PC-3 (cell line): ENCODE data around the gene VPS9D1. TPM values are rescaled to one million over a fixed set of nuclear protein-coding genes. Genes with fewer than 3 reads are reported as not detected.

Experiments
- ATAC-seq: fragments of 200-7000 bp; cut with Tn5 transposase; 2 replicates; pipeline ENCODE4 v1.9.1; 2020; ENCODE audit warnings: mild to moderate bottlenecking, moderate library complexity
- BruUV-seq: library from RNA; stranded (reverse); fragments of 400-500 nt; replicated peaks from 2 replicates; lab custom pipeline; 2021; lab: Mats Ljungman, UMichigan
- CTCF ChIA-PET: fragments of 300-600 bp; sonication (Branson Sonifier 250); formaldehyde crosslinking; loops from one replicate; lab custom pipeline; 2022; ENCODE audit warnings: antibody characterized with exemption; lab: Charles Lee
- POLR2A ChIA-PET: fragments of 300-600 bp; sonication (Branson Sonifier 250); formaldehyde crosslinking; loops from one replicate; lab custom pipeline; 2022; ENCODE audit warnings: antibody characterized with exemption; ENCODE audit not compliant: unreplicated experiment; lab: Charles Lee
- DNase-seq: peaks from one replicate; pipeline ENCODE4 v3.0.0-alpha.2; 2015
- H2AFZ ChIP-seq: fragments of 300-600 bp; sonication (generic); 2 replicates; pipeline ENCODE4 v1.6.0; 2016; ENCODE audit warnings: antibody characterized with exemption, low read length
- H3F3A ChIP-seq: fragments of 300-600 bp; sonication (generic); one replicate; pipeline ENCODE4 v1.6.0; 2017; ENCODE audit warnings: antibody characterized with exemption, low read length, control low read depth, mild to moderate bottlenecking; ENCODE audit not compliant: unreplicated experiment
- H3K27ac ChIP-seq: fragments of 300-600 bp; sonication (generic); 2 replicates; pipeline ENCODE4 v1.5.1; 2016; ENCODE audit warnings: mild to moderate bottlenecking, low read length
- H3K27me3 ChIP-seq: fragments of 300-600 bp; sonication (generic); 2 replicates; pipeline ENCODE4 v1.6.1; 2016; ENCODE audit warnings: low read length, mixed read lengths
- H3K36me3 ChIP-seq: fragments of 300-600 bp; sonication (generic); 2 replicates; pipeline ENCODE4 v1.6.1; 2016; ENCODE audit warnings: low read depth, mixed run types, low read length, mixed read lengths
- H3K4me1 ChIP-seq: fragments of 300-600 bp; sonication (generic); 2 replicates; pipeline ENCODE4 v1.5.1; 2016; ENCODE audit warnings: low read length; ENCODE audit not compliant: insufficient read depth
- H3K4me2 ChIP-seq: fragments of 300-600 bp; sonication (generic); 2 replicates; pipeline ENCODE4 v1.6.0; 2016; ENCODE audit warnings: low read length
- H3K4me3 ChIP-seq: fragments of 300-600 bp; sonication (generic); 2 replicates; pipeline ENCODE4 v1.5.1; 2016; ENCODE audit warnings: mild to moderate bottlenecking, low read length, mixed read lengths
- H3K79me2 ChIP-seq: fragments of 300-600 bp; sonication (generic); 2 replicates; pipeline ENCODE4 v1.6.1; 2017; ENCODE audit warnings: low read length, mixed read lengths
- H3K9ac ChIP-seq: fragments of 300-600 bp; sonication (generic); 2 replicates; pipeline ENCODE4 v1.6.0; 2016; ENCODE audit warnings: mild to moderate bottlenecking, low read length
- H3K9me2 ChIP-seq: fragments of 300-600 bp; sonication (generic); replicated peaks from 2 replicates; pipeline ENCODE4 v1.6.1; 2016; ENCODE audit warnings: mixed run types, low read length, mixed read lengths
- H3K9me3 ChIP-seq: fragments of 300-600 bp; sonication (generic); 2 replicates; pipeline ENCODE4 v1.6.1; 2016; ENCODE audit warnings: low read length, mixed read lengths
- H4K20me1 ChIP-seq: fragments of 300-600 bp; sonication (generic); 2 replicates; pipeline ENCODE4 v1.6.1; 2016; ENCODE audit warnings: low read length, mixed read lengths
- EZH2 ChIP-seq: fragments of 300-600 bp; sonication (generic); IDR thresholded peaks from one replicate; pipeline ENCODE4 v1.6.1; 2017; ENCODE audit warnings: antibody characterized with exemption, mild to moderate bottlenecking, low read length; ENCODE audit not compliant: unreplicated experiment
- EZH2phosphoT487 ChIP-seq: fragments of 300-600 bp; sonication (generic); IDR thresholded peaks from 2 replicates; pipeline ENCODE4 v1.6.1; 2018; ENCODE audit warnings: mild to moderate bottlenecking, antibody characterized with exemption, low read length, borderline replicate concordance
- intact Hi-C: fragments of 100-400 bp; cut with micrococcal nuclease; formaldehyde crosslinking; loops from 2 replicates; pipeline ENCODE4 v1.9.0; 2023
- total RNA-seq: library from RNA; depleted of rRNA; stranded (reverse); fragments of >200 nt; gene quantifications from 2 replicates; pipeline ENCODE4 v1.2.3, GENCODE V29; 2014
- TF ChIP-seq, protein P1 (sequence below): fragments of 300-600 bp; sonication (generic); conservative IDR thresholded peaks from 2 replicates; pipeline ENCODE4 v1.5.1; 2017; ENCODE audit warnings: antibody characterized with exemption, low read depth, mild to moderate bottlenecking, low read length

The VPS9D1 gene
- total RNA-seq, 1 experiment from 2014 or later: 4.4 TPM

DNA sequence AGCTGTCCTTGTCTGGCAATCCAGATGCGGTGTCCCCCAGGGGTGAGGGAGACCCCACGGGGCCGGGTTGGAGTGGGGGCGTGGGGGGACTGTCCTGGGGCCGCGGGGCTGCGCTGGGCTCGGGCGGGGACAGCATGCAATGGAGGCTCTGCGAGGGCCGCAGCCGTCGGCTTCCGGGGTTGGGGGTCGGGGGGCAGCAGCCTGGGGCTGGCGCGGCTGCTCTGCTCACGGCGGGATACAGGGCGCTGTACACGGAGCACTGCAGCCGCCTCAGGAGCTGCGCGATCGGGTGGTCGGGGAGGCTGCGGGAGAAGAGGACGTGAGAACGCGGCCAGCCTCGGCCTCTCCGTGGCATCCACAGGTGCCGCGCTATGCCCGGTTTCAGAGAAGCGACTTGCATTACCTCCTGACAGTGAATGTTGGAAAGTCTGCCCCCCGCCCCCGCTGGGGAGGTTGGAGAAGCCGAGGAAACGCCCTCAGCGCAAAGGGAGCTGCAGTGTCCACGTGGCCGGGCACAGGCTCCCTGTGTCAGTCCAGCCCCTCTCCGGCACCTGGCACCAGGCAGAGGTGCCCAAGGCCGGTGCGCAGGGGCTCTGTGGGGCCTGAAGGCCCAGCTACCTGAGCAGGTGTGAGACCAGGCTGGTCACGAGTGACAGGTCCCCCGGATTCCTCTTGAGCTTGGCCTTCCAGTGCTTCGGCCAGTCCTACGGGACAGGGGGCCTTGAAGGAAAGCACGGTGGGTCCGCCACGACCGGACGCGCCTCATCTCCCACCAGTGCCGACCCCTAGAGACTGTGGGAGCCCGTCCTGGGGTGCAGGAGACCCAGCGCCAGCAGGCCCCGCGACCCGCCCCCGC, 9.8 kb downstream of the VPS9D1 start:
- Histone ChIP-seq H3K4me3 (no peak overlapping the region), H4K20me1 (no peaks in the 10 kb centered on the region), H2AFZ (no peak overlapping the region), H3K79me2 (peaks cover 27% of the 10 kb centered on the region), H3K27me3 (no peaks in the 10 kb centered on the region), H3K4me2 (no peak overlapping the region), H3K9ac (no peak overlapping the region), H3K36me3 (peaks cover 3% of the 10 kb centered on the region; the same call in 1 of the 2 replicates), H3K9me2 (no peaks in the 10 kb centered on the region), H3K9me3 (no peaks in the 10 kb centered on the region), H3K4me1 (no peaks in the 10 kb centered on the region), H3F3A (no peaks in the 10 kb centered on the region), H3K27ac (no peak overlapping the region)
- no TSS peak for BruUV-seq
- intact Hi-C loops: no loop called here
- ChIA-PET POLR2A (no interaction called here), CTCF (no interaction called here)
- ATAC-seq (no peak), DNase-seq (no peak)
- TF ChIP-seq, protein P1, sequence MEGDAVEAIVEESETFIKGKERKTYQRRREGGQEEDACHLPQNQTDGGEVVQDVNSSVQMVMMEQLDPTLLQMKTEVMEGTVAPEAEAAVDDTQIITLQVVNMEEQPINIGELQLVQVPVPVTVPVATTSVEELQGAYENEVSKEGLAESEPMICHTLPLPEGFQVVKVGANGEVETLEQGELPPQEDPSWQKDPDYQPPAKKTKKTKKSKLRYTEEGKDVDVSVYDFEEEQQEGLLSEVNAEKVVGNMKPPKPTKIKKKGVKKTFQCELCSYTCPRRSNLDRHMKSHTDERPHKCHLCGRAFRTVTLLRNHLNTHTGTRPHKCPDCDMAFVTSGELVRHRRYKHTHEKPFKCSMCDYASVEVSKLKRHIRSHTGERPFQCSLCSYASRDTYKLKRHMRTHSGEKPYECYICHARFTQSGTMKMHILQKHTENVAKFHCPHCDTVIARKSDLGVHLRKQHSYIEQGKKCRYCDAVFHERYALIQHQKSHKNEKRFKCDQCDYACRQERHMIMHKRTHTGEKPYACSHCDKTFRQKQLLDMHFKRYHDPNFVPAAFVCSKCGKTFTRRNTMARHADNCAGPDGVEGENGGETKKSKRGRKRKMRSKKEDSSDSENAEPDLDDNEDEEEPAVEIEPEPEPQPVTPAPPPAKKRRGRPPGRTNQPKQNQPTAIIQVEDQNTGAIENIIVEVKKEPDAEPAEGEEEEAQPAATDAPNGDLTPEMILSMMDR: no peak
- no peak for TF ChIP-seq EZH2phosphoT487
- no peak for TF ChIP-seq EZH2

DNA sequence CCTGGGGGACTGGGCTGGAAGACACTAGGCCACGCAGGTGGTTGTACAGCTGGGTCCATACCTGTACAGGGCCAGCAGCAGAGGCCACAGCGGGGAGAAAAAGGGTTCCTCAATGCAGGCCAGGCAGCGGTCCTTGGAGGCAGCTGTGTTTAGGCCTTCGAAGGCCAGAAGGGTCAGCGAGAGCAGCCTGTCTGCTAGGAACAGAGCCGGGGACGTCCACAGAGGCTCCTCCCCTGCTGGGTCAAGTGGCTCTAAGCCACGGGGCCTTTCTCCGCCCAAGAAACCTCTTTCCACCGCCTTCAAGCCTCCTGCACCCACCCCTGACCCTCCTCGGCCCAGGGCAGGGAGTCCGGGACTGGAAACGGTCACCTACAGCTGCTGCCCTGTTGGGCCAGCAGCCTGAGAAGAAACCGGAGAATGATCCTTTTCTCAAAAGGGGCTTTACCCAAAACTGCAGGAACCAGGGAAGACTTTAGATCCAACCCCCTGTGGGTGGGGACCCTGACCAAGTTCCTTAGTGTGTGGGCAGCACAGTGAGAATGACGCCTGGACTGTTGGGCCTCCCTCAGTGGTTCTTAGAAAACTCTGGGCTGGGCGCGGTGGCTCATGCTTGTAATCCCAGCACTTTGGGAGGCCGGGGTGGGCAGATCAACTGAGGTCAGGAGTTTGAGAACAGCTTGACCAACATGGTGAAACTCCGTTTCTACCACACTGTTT, 10.8 kb downstream of the VPS9D1 start:
- Histone ChIP-seq H4K20me1 (no peaks in the 10 kb centered on the region), H3K4me1 (no peaks in the 10 kb centered on the region), H3K36me3 (peaks cover 3% of the 10 kb centered on the region; the same call in 1 of the 2 replicates), H2AFZ (no peak overlapping the region), H3K27ac (no peak overlapping the region), H3K9me2 (no peaks in the 10 kb centered on the region), H3K79me2 (peaks cover 26% of the 10 kb centered on the region), H3K27me3 (no peaks in the 10 kb centered on the region), H3K9ac (no peak overlapping the region), H3F3A (no peaks in the 10 kb centered on the region), H3K4me3 (no peak overlapping the region), H3K4me2 (no peak overlapping the region), H3K9me3 (no peaks in the 10 kb centered on the region)
- CTCF ChIA-PET: no interaction called here
- ATAC-seq (no peak), DNase-seq (no peak)
- POLR2A ChIA-PET: interaction anchor here (0.6 kb wide), 1 partner anchor 39 kb away, joined by 5 read pairs; no protein-coding TSS in a partner anchor
- intact Hi-C loops: loop anchor here (10.0 kb wide), 1 partner anchor 105 kb away; the partner anchor contains the start of gene FANCA
- BruUV-seq: no TSS peak
- TF ChIP-seq, protein P1: no peak
- TF ChIP-seq EZH2: no peak
- TF ChIP-seq EZH2phosphoT487: no peak
